Type B pancreatic cell (in vitro differentiated cells): ENCODE measurements around the gene DIAPH3. TPM values are rescaled to one million over a fixed set of nuclear protein-coding genes. Genes with fewer than 3 reads are reported as not detected.

Experiments
- DNase-seq: peaks from one replicate; pipeline ENCODE4 v3.0.0; 2021; ENCODE audit warnings: mixed read lengths; ENCODE audit not compliant: unreplicated experiment; ENCODE audit errors: extremely low spot score
- H3K27ac Mint-ChIP-seq: 2 replicates; pipeline ENCODE4 v1.8.0; 2021; ENCODE audit warnings: mild to moderate bottlenecking, mixed read lengths
- H3K27me3 Mint-ChIP-seq: 2 replicates; pipeline ENCODE4 v1.8.0; 2021; ENCODE audit warnings: mixed read lengths
- H3K36me3 Mint-ChIP-seq: 2 replicates; pipeline ENCODE4 v1.8.0; 2021; ENCODE audit warnings: mixed read lengths
- H3K4me1 Mint-ChIP-seq: one replicate; pipeline ENCODE4 v1.8.0; 2021; ENCODE audit warnings: mixed read lengths; ENCODE audit not compliant: unreplicated experiment
- H3K4me3 Mint-ChIP-seq: 2 replicates; pipeline ENCODE4 v1.8.0; 2021; ENCODE audit warnings: mild to moderate bottlenecking, mixed read lengths
- H3K9me3 Mint-ChIP-seq: 2 replicates; pipeline ENCODE4 v1.8.0; 2021; ENCODE audit warnings: mixed read lengths
- total RNA-seq: library from RNA; stranded (reverse); gene quantifications from 2 replicates; pipeline ENCODE4 v1.2.1, GENCODE V29; 2021; ENCODE audit warnings: low replicate concordance
- TF ChIP-seq, protein P1 (sequence below): fragments of 200-600 bp; sonication (generic); conservative IDR thresholded peaks from 2 replicates; pipeline ENCODE4 v1.5.0; 2021; ENCODE audit warnings: antibody characterized with exemption, mild to moderate bottlenecking

The DIAPH3 gene
- total RNA-seq, 1 donor from 2014 or later, result 16.9 TPM

DNA sequence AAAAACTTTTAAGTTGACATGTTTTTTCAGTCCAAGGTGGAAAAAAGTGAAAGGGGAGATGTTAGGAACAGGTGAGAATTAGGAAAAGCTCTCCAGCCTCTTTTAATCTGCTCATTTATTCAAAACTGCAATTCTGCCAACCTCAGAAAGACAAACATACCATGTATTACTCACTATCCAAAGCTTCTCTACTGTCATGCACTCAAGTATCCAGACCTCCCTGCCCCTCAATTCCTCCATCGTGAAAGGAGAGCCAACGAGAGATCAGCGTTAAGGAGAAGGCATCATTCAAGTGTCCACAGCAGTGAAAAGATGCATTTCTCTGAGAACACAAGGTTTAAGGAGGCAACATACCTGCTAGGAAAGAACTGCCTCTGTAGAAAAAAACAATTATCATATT, 24.5 kb downstream of the DIAPH3 start:
- Mint-ChIP-seq H3K27me3 (no peaks in the 10 kb centered on the region), H3K27ac (no peak overlapping the region), H3K36me3 (peaks cover 4% of the 10 kb centered on the region), H3K4me1 (no peaks in the 10 kb centered on the region), H3K9me3 (peaks cover 10% of the 10 kb centered on the region), H3K4me3 (no peak overlapping the region)
- TF ChIP-seq, protein P1, sequence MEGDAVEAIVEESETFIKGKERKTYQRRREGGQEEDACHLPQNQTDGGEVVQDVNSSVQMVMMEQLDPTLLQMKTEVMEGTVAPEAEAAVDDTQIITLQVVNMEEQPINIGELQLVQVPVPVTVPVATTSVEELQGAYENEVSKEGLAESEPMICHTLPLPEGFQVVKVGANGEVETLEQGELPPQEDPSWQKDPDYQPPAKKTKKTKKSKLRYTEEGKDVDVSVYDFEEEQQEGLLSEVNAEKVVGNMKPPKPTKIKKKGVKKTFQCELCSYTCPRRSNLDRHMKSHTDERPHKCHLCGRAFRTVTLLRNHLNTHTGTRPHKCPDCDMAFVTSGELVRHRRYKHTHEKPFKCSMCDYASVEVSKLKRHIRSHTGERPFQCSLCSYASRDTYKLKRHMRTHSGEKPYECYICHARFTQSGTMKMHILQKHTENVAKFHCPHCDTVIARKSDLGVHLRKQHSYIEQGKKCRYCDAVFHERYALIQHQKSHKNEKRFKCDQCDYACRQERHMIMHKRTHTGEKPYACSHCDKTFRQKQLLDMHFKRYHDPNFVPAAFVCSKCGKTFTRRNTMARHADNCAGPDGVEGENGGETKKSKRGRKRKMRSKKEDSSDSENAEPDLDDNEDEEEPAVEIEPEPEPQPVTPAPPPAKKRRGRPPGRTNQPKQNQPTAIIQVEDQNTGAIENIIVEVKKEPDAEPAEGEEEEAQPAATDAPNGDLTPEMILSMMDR, result no peak
- DNase-seq, result no peak

DNA sequence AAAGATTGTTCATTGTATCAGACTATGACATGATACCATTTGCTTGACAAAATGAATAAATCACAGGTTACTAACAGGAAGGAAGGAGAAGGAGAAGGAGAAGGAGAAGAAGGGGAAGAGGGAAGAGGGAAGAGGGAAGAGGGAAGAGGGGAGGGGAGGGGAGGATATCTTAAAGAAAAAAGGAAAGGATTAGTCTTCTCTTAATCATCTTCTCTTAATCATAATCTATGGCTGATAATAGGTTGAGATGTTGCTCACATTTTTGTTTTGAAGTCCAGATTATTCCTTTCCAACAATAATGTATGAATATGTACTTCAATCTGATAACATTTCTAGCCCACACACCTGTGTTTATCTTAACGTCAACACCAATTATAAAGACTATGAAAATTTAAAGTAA, 25.1 kb downstream of the DIAPH3 start:
- no peaks in the 10 kb centered on the region for H3K27me3 Mint-ChIP-seq
- DNase-seq, result no peak
- H3K9me3 Mint-ChIP-seq, result peaks cover 10% of the 10 kb centered on the region
- no peak overlapping the region for H3K4me3 Mint-ChIP-seq
- H3K27ac Mint-ChIP-seq, result peak overlapping the region; percentile 67
- peaks cover 9% of the 10 kb centered on the region for H3K36me3 Mint-ChIP-seq
- TF ChIP-seq, protein P1, result no peak
- no peaks in the 10 kb centered on the region for H3K4me1 Mint-ChIP-seq

- no peak for DNase-seq
- Mint-ChIP-seq H3K27me3 (no peaks in the 10 kb centered on the region), H3K4me1 (no peaks in the 10 kb centered on the region), H3K27ac (peak overlapping the region; percentile 67), H3K4me3 (no peak overlapping the region), H3K36me3 (peaks cover 9% of the 10 kb centered on the region), H3K9me3 (peaks cover 10% of the 10 kb centered on the region)
- TF ChIP-seq, protein P1, result no peak
Observed at GRCh38 chr13:60137911-60138560, 25.7 kb downstream of the DIAPH3 start.

DNA sequence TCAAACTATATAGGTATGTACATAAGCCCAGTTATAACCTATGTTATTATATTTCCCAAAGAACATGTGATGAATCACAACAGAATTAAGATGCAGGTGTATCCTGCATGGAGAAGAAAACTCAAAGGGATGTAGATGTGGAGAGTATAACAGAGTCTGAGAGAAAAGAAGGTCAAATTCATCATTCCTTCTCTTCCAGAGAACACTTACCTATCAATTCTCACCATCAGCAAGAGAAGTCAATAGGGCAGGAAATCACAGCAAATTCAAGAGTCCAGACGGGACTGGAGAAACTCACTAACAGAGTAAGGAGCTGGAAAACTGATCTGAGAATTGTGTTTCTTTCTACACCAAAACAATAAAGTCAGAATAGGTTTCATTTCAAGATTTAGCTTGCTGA, 28.4 kb downstream of the DIAPH3 start:
- Mint-ChIP-seq H3K4me3 (no peak overlapping the region), H3K27me3 (no peaks in the 10 kb centered on the region), H3K9me3 (peaks cover 10% of the 10 kb centered on the region), H3K4me1 (no peaks in the 10 kb centered on the region), H3K36me3 (peaks cover 12% of the 10 kb centered on the region), H3K27ac (no peak overlapping the region)
- no peak for DNase-seq
- TF ChIP-seq, protein P1, result no peak

DNA sequence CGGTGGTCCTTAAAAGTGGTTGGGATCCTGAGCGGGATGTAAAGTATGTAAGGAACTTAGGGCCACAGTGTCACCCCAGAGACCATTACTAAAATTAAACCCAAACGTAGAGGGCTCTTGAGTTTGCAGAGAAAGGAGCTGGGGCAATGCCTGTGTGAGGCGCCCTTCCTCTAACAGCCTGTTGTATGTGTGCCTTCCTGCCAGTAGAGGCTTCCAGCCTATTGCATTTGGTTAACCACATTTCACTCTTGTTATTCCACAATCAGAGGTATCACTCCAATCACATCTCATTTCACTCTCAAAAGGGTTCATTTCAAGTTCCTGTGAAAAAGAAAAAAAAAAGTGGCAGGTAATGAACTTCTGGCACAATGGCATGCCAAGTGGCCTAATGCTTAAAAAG, 29.4 kb downstream of the DIAPH3 start:
- DNase-seq, result no peak
- Mint-ChIP-seq H3K4me3 (no peak overlapping the region), H3K27ac (no peak overlapping the region)

More for the DNA sequence above, 29.4 kb downstream of the DIAPH3 start:
- TF ChIP-seq, protein P1, result no peak
- no peaks in the 10 kb centered on the region for H3K27me3 Mint-ChIP-seq
- H3K4me1 Mint-ChIP-seq, result no peaks in the 10 kb centered on the region
- peaks cover 15% of the 10 kb centered on the region for H3K36me3 Mint-ChIP-seq
- H3K9me3 Mint-ChIP-seq, result peaks cover 10% of the 10 kb centered on the region
